GM19043 (cell line): ENCODE results near the gene CRYBG1.
"Not testable (repeated sequence)": the region's sequence is repeated elsewhere in the genome, so short reads cannot be mapped to it uniquely, and the experiment has no call there.

ENCODE experiments used
- ATAC-seq: cut with Tn5 transposase; IDR thresholded peaks from one replicate; pipeline ENCODE4 v1.9.1; 2021; ENCODE audit warnings: low read depth; ENCODE audit not compliant: unreplicated experiment

CRYBG1 gene

DNA sequence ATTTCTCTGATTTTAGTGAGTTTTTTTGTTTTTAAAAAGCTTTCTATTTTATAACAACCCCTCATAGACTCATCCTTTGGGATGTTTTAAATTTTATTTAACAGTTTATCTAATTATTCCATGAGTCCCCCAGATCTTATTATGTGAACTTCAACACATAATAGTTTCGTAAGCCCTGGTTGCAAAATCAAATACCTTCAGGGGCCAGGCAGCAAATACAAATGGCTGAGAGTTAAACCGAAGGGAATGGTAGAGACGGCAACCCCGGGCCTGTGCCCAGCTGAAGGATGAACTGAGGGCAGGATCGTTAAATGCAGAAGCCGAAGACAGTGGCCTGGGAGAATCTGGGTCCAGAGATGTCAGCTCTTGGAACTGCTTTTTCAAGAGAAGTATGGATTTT lies 180.4 kb downstream of the CRYBG1 start:
- no peak for ATAC-seq

DNA sequence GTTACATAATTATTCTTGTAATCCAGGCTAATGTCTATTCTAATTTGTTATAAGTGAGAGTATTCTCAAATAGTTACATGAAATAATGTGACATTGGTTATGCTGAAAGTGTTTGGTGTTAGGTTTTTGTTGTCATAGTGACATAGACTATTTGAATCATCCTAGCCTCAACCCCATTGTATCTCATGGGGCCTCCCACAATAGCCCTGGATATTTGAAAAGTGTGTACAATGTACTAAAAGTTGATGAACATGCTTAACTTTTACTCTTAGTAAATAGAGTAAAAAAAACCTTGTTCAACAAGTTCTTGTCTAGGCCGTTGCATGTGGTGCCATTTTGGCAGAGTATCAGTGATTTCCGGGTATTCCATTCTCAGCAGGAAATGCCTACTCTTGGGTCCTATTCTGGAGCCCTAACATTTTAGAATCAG lies 185.8 kb downstream of the CRYBG1 start:
- no peak for ATAC-seq

- ATAC-seq: no peak
These were observed 186.3 kb downstream of the CRYBG1 start for GRCh38 chr6:106546691-106547414.

DNA sequence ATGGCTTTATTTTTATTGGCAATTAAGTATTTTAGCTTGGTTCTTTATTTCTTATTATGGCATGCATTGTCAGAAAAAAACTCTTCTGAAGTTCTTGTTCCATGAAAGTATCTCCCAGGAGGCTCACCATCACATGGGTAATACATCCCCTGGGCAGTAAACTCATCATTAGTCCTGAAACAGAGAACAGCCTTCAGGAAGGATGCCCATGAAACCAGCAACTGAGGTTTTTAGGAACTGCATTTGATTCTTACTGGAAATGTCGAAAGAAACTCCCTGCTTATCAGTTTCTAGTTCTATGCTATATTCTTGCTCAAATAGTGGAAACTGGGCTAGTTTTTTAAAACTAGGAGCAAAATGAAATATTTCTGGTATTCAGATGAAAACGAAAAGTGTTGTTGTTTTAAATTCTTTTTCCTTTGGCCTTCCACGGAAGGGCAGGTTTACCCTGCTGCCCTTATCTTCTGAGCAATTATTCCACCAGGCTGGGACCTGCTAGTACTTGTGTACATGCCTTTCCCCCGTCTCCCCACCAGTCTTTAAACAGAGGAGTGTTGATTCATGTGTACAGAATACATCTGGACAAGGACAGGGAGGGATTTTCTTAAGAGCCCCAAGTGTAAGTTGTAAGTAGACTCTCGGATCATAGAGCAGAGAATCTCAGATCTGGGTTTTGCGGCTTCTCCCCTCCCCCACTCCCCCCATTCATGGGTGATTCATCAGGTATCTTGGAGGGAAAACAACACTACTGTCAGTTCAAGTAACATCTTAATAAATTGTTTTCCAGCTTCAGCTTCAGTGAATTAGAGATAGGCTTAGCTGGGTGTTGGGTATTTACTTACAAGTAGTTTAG lies 187.3 kb downstream of the CRYBG1 start:
- ATAC-seq: no peak

GRCh38 chr6:106548926-106549455 lies 188.5 kb downstream of the CRYBG1 start:
- not testable (repeated sequence) for ATAC-seq

GRCh38 chr6:106549521-106549920 lies 189.0 kb downstream of the CRYBG1 start:
- ATAC-seq: no peak

GRCh38 chr6:106551155-106551554 lies 190.6 kb downstream of the CRYBG1 start:
- ATAC-seq: no peak

- ATAC-seq: no peak
These were observed 192.9 kb downstream of the CRYBG1 start for GRCh38 chr6:106553440-106553839.

DNA sequence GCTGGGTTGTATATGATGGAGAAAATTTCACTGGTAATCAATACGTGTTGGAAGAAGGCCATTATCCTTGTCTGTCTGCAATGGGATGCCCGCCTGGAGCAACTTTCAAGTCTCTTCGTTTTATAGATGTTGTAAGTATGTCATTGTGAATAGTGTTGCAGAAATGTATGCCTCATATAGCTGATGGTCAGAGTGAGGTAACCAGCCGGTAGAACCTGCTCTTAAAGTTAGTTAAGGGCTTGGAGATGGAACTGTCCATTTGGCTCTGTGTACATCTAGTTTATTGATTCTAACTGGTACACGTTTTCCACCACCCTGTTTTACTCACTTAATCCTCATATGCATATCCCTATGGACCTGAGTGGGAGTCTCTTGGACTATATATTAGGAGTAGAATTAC lies 195.2 kb downstream of the CRYBG1 start:
- ATAC-seq: no peak

GRCh38 chr6:106556368-106556960 lies 195.9 kb downstream of the CRYBG1 start:
- no peak for ATAC-seq

GRCh38 chr6:106557837-106558236 lies 197.3 kb downstream of the CRYBG1 start:
- no peak for ATAC-seq

GRCh38 chr6:106558364-106558763 lies 197.8 kb downstream of the CRYBG1 start:
- ATAC-seq: no peak

- not testable (repeated sequence) for ATAC-seq
These were observed 199.1 kb downstream of the CRYBG1 start for GRCh38 chr6:106559659-106560058.

GRCh38 chr6:106560996-106561685 lies 200.6 kb downstream of the CRYBG1 start:
- ATAC-seq: no peak

DNA sequence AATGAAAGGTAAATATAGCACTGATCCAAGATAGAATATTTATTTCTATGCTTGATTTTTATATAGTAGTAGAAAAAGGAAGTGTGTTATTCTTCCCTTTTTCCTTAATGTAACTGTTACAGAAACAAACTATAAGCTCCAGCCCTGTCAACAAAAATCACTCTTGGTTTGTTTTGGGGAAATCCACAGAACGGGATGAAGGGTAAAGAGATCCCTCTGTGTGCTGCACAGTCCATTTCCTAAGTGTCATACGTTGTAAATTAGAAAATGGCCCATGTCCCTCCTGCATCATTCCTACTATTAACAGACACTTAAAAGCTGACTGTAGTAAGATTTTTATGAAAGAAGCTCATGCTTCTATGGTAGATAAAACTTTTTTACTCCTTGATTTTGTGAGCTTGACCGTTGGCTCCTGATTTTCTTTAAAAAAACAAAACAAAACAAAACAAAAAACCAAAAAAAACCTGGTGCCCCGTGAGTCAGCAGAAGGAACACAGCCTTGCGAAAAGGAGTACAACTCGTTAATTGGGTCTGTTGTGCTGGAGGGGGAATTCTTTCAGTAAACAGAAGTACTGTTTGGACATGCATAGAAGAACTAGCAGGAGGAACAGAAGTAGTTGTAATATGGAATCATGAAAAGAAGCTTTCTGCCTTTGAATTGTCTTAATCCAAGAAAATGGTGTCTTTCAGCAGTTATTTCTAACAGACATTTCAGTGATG lies 201.3 kb downstream of the CRYBG1 start:
- no peak for ATAC-seq

DNA sequence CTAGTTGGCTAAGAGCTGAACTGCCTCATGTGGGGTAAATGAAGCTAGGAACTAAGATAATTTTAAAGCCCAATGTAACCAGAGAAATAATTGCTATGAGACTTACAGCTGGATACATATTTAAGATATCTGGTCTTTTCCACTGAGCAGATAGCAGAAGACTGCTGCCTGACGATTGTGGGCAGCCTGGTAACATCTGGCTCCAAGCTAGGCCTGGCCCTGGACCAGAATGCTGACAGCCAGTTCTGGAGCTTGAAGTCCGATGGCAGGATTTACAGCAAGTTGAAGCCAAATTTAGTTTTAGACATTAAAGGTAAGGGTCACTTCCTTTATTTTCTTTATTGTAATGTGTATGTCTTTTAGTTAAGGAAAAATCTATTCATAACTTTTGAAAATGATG lies 203.1 kb downstream of the CRYBG1 start:
- no peak for ATAC-seq

DNA sequence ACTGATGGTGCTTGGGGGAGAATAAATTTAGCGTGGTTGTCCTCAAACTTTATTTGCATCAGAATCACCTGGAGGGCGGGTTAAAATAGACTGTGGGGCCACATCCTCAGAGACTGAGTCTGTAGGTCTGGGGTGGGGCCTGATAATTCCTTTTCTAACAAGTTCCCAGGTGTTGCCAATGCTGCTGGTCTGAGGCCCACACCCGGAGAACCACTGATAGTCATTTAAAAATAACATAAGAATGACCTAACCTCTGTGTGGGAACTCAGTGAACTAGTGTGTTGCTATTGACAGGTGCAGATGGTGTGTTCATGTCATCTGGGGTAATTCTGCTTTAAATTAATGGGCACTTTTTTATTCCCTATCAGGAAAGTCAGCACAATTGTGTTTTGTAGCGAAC lies 204.0 kb downstream of the CRYBG1 start:
- no peak for ATAC-seq

- ATAC-seq: no peak
These were observed 208.0 kb downstream of the CRYBG1 start for GRCh38 chr6:106568530-106568929.

GRCh38 chr6:106569428-106569827 lies 208.9 kb downstream of the CRYBG1 start:
- ATAC-seq: no peak

DNA sequence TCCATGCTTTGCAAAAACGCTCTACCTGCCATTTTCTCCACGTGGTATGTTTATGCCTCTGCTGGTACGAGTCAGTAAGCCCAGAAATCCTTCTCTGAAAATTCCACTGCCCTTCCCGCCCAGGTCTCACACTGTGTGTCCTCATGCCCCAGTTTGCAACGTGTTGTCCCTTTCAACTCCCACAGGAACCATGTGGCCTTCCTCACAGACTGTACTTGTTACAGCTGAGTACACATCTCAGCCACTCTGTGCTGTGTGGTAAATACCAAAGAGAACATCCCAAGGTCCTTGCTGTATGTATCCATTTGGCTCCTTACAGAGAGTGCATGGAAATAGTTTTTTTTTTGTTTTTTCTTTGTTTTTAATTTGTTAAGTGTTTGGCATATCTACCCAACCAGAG lies 211.9 kb downstream of the CRYBG1 start:
- no peak for ATAC-seq
